GM19193 (cell line): ENCODE results near the gene LMO7.

ENCODE experiments used
- POLR2A ChIP-seq: IDR thresholded peaks from 4 replicates; pipeline ENCODE4 v1.6.1; 2011; ENCODE audit not compliant: insufficient read depth, insufficient read length; ENCODE audit errors: extremely low read depth

The LMO7 gene

GRCh38 chr13:75670496-75670895 lies 34.4 kb downstream of the LMO7 start:
- no peak for TF ChIP-seq POLR2A

GRCh38 chr13:75675421-75675820 lies 39.3 kb downstream of the LMO7 start:
- TF ChIP-seq POLR2A: no peak

- no peak for TF ChIP-seq POLR2A
Observed at GRCh38 chr13:75679459-75679858, 43.3 kb downstream of the LMO7 start.

- no peak for TF ChIP-seq POLR2A
Observed at GRCh38 chr13:75682326-75682725, 46.2 kb downstream of the LMO7 start.

GRCh38 chr13:75685239-75685697 lies 49.1 kb downstream of the LMO7 start:
- no peak for TF ChIP-seq POLR2A

- TF ChIP-seq POLR2A: no peak
Observed at GRCh38 chr13:75687150-75687763, 51.1 kb downstream of the LMO7 start.

- no peak for TF ChIP-seq POLR2A
Observed at GRCh38 chr13:75689686-75690085, 53.6 kb downstream of the LMO7 start.

- no peak for TF ChIP-seq POLR2A
Observed at GRCh38 chr13:75690607-75691006, 54.5 kb downstream of the LMO7 start.

GRCh38 chr13:75691183-75691582 lies 55.1 kb downstream of the LMO7 start:
- no peak for TF ChIP-seq POLR2A

- no peak for TF ChIP-seq POLR2A
Observed at GRCh38 chr13:75693227-75693626, 57.1 kb downstream of the LMO7 start.

- no peak for TF ChIP-seq POLR2A
Observed at GRCh38 chr13:75694722-75695121, 58.6 kb downstream of the LMO7 start.

GRCh38 chr13:75699062-75699461 lies 62.9 kb downstream of the LMO7 start:
- TF ChIP-seq POLR2A: no peak

GRCh38 chr13:75700552-75700951 lies 64.4 kb downstream of the LMO7 start:
- TF ChIP-seq POLR2A: no peak

GRCh38 chr13:75702476-75702875 lies 66.3 kb downstream of the LMO7 start:
- no peak for TF ChIP-seq POLR2A

- TF ChIP-seq POLR2A: no peak
Observed at GRCh38 chr13:75703769-75704168, 67.6 kb downstream of the LMO7 start.

- no peak for TF ChIP-seq POLR2A
Observed at GRCh38 chr13:75704194-75704926, 68.2 kb downstream of the LMO7 start.

- no peak for TF ChIP-seq POLR2A
Observed at GRCh38 chr13:75704927-75705288, 68.8 kb downstream of the LMO7 start.

GRCh38 chr13:75705395-75705794 lies 69.3 kb downstream of the LMO7 start:
- TF ChIP-seq POLR2A: no peak

- no peak for TF ChIP-seq POLR2A
Observed at GRCh38 chr13:75705908-75706307, 69.8 kb downstream of the LMO7 start.
